ENCODE measurements around the gene DNAJA4. TPM values are rescaled to one million over a fixed set of nuclear protein-coding genes. Genes with fewer than 3 reads are reported as not detected.

The DNAJA4 gene
- total RNA-seq, 2 donors from 2014 or later, result 32.1 to 43.7 TPM

DNA sequence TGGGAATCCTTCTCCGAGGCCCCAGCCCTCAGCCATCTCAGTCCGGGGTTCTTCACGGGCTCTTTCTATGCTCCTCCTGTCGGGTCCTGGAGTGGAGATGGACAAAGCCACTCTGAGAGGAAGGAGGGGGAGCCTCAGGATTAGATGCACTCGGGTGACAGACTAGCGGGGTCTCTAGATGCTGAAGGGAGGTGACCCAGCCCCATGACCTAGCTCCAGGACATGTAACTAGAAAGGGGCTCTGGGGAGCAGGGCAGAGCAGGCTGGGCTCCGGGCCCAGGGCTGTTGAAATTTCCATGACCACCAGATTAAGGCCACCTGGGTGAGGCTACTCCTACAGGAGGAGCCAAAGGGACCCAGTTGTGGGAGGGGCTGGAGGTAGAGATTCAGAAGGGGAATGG lies 49.8 kb downstream of the DNAJA4 start:
- intact Hi-C loops (cut with DNase I), result no loop called here
- H3K4me3 ChIP-seq, result no peak overlapping the region

DNA sequence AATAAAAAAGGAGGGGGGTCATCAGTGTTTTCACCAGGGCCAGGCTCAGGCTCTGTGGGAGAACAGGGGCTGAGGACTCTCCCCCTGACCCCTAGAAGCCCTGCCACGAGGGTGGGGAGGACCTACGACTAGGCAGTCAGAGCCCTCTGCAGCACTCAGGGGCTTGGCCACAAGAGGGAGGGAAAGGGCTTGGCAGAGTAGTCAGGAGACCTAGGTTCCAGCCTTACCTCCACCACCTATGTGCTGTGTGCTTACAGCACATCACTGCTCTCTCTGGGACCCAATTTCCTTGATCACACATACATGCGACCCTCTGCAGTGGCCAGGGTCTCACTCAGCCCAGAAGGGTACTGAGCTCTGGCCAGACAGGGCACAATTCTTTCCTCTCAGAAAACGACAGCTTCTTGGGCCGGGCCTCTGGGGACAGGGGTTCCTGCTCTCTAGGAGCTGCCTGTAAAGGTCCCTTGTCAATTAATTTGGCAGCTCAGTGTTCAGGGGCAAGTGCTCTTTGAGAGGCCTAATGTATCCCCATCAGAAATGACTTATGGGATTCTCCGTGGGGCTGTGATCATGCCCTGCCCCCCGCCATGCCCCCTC lies 51.4 kb downstream of the DNAJA4 start:
- DNase-seq (ENCODE audit: low spot score), result no peak
- intact Hi-C loops (cut with DNase I), result no loop called here
- no peak for TF ChIP-seq POLR2A (IDR thresholded peaks at IDR 0.05)
- TF ChIP-seq POLR2AphosphoS5 (IDR thresholded peaks at IDR 0.05), result no peak
- TF ChIP-seq, protein P1, sequence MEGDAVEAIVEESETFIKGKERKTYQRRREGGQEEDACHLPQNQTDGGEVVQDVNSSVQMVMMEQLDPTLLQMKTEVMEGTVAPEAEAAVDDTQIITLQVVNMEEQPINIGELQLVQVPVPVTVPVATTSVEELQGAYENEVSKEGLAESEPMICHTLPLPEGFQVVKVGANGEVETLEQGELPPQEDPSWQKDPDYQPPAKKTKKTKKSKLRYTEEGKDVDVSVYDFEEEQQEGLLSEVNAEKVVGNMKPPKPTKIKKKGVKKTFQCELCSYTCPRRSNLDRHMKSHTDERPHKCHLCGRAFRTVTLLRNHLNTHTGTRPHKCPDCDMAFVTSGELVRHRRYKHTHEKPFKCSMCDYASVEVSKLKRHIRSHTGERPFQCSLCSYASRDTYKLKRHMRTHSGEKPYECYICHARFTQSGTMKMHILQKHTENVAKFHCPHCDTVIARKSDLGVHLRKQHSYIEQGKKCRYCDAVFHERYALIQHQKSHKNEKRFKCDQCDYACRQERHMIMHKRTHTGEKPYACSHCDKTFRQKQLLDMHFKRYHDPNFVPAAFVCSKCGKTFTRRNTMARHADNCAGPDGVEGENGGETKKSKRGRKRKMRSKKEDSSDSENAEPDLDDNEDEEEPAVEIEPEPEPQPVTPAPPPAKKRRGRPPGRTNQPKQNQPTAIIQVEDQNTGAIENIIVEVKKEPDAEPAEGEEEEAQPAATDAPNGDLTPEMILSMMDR (IDR thresholded peaks at IDR 0.05), result no peak
- Histone ChIP-seq H3K4me1 (replicated peaks) (no peaks in the 10 kb centered on the region), H3K36me3 (no peaks in the 10 kb centered on the region), H3K4me3 (no peak overlapping the region), H3K27me3 (replicated peaks; ENCODE audit: insufficient read depth) (no peaks in the 10 kb centered on the region), H3K9me3 (no peaks in the 10 kb centered on the region), H3K27ac (no peak overlapping the region)
- WGBS, result 85% methylated on average over 7 of the region's 7 CpGs

More for the DNA sequence above, 49.8 kb downstream of the DNAJA4 start:
- H3K27me3 ChIP-seq (replicated peaks; ENCODE audit: insufficient read depth), result no peaks in the 10 kb centered on the region
- no peaks in the 10 kb centered on the region for H3K4me1 ChIP-seq (replicated peaks)
- WGBS, result 87% methylated on average over 7 of the region's 7 CpGs
- no peaks in the 10 kb centered on the region for H3K36me3 ChIP-seq
- H3K27ac ChIP-seq, result no peak overlapping the region
- no peak for TF ChIP-seq POLR2AphosphoS5 (IDR thresholded peaks at IDR 0.05)
- no peak for TF ChIP-seq POLR2A (IDR thresholded peaks at IDR 0.05)
- TF ChIP-seq, protein P1 (IDR thresholded peaks at IDR 0.05), result no peak
- H3K9me3 ChIP-seq, result no peaks in the 10 kb centered on the region
- DNase-seq (ENCODE audit: low spot score), result no peak

DNA sequence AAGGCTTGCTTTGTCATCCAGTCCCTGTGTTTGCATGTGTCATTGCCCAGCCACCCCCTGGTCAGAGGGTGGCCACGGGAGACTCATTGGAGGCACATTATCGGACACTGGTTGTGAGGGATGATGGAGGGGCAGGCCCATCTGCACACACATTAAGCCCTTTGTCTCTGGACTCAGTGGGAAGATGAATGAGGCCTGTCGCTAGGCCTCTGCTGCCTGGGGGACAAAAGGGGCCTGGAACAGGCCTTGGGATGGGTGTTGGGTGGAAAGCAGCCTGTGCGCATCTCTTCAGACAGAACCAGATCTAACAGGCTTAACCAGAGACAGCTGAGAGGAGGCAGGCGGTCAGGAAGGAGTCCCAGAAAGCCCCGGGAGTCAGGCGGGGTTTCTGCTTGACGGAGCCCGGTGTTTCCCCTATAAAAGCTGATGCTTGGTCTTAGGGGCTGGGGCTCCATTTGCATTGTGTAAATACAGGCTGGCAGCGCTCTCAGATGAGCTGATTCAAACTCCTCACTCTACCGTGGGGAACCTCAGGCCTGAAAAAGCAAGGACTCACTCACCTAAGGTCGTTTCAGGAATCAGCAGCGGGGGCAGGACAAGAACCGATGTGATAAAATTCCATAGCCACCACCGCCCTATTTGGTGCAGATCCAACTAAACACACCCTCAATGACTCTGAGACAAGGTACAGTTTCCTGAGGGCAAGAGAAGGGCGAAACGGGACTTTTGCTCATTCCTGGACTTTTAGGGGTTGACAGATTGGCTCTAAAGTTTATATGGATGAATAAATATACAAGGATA lies 52.1 kb downstream of the DNAJA4 start:
- TF ChIP-seq, protein P1 (IDR thresholded peaks at IDR 0.05), result no peak
- TF ChIP-seq POLR2A (IDR thresholded peaks at IDR 0.05), result no peak
- TF ChIP-seq POLR2AphosphoS5 (IDR thresholded peaks at IDR 0.05), result no peak
- Histone ChIP-seq H3K4me3 (no peak overlapping the region), H3K4me1 (replicated peaks) (no peaks in the 10 kb centered on the region), H3K36me3 (no peaks in the 10 kb centered on the region), H3K27ac (no peak overlapping the region), H3K27me3 (replicated peaks; ENCODE audit: insufficient read depth) (no peaks in the 10 kb centered on the region), H3K9me3 (no peaks in the 10 kb centered on the region)
- intact Hi-C loops (cut with DNase I), result no loop called here
- 55% methylated on average over 17 of the region's 17 CpGs for WGBS
- DNase-seq (ENCODE audit: low spot score), result no peak

DNA sequence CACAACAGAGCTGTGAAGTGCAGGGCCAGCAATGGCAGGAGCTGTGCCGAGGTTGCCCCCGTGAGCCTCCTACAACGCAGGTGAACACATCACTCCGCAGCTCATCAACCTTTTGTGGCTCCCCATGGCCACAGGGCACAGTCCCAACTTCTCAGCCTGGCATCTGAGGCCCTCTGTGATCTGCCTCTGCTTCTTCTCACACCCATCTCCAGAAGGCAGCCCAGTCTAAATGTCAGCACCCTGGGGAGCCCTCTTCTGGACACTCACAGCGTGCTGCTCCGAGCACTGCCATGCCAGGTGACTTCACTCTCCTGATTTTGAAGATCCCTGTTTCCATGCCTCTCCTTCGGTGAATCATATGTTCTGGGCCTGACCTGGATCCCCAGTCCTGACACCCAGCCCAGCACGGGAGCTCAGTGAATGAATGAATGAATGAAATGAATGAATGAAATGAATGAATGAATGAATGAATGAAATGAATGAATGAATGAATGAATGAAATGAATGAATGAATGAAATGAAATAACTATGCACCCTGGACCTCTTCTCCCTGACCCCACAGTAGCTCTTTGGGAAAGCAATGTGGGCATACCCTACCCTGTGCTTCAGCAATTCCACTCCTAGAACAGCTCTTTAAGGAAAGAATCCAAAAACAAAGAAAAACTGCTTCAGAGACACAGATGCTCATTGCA lies 52.9 kb downstream of the DNAJA4 start:
- Histone ChIP-seq H3K27me3 (replicated peaks; ENCODE audit: insufficient read depth) (no peaks in the 10 kb centered on the region), H3K9me3 (no peaks in the 10 kb centered on the region), H3K4me1 (replicated peaks) (no peaks in the 10 kb centered on the region), H3K36me3 (no peaks in the 10 kb centered on the region), H3K4me3 (no peak overlapping the region), H3K27ac (no peak overlapping the region)
- 68% methylated on average over 8 of the region's 8 CpGs for WGBS
- no peak for DNase-seq (ENCODE audit: low spot score)
- no peak for TF ChIP-seq POLR2AphosphoS5 (IDR thresholded peaks at IDR 0.05)
- TF ChIP-seq, protein P1 (IDR thresholded peaks at IDR 0.05), result no peak
- TF ChIP-seq POLR2A (IDR thresholded peaks at IDR 0.05), result no peak
- intact Hi-C loops (cut with DNase I), result no loop called here
